Osteocyte (in vitro differentiated cells): ENCODE measurements around the gene RCSD1. TPM values are rescaled to one million over a fixed set of nuclear protein-coding genes. Genes with fewer than 3 reads are reported as not detected.

Experiments used
- DNase-seq: peaks from one replicate; pipeline ENCODE4 v3.0.0; 2021; ENCODE audit warnings: mixed read lengths; ENCODE audit not compliant: unreplicated experiment; ENCODE audit errors: extremely low spot score
- H3K27ac Mint-ChIP-seq: one replicate; pipeline ENCODE4 v1.8.0; 2021; ENCODE audit warnings: mild to moderate bottlenecking, mixed read lengths; ENCODE audit not compliant: unreplicated experiment
- H3K27me3 Mint-ChIP-seq: one replicate; pipeline ENCODE4 v1.8.0; 2021; ENCODE audit warnings: mixed read lengths; ENCODE audit not compliant: unreplicated experiment
- H3K36me3 Mint-ChIP-seq: one replicate; pipeline ENCODE4 v1.8.0; 2021; ENCODE audit warnings: mixed read lengths; ENCODE audit not compliant: unreplicated experiment
- H3K4me1 Mint-ChIP-seq: one replicate; pipeline ENCODE4 v1.8.0; 2021; ENCODE audit warnings: mixed read lengths; ENCODE audit not compliant: unreplicated experiment
- H3K4me3 Mint-ChIP-seq: one replicate; pipeline ENCODE4 v1.8.0; 2021; ENCODE audit warnings: mild to moderate bottlenecking, moderate library complexity, mixed read lengths; ENCODE audit not compliant: unreplicated experiment
- H3K9me3 Mint-ChIP-seq: one replicate; pipeline ENCODE4 v1.8.0; 2021; ENCODE audit warnings: mixed read lengths; ENCODE audit not compliant: unreplicated experiment
- total RNA-seq: library from RNA; stranded (reverse); gene quantifications from 2 replicates; pipeline ENCODE4 v1.2.1, GENCODE V29; 2021
- TF ChIP-seq, protein P1 (sequence below): fragments of 200-600 bp; sonication (generic); IDR thresholded peaks from 2 replicates; pipeline ENCODE4 v1.5.0; 2021; ENCODE audit warnings: antibody characterized with exemption, mild to moderate bottlenecking, moderate library complexity

The RCSD1 gene
- total RNA-seq, 1 donor from 2014 or later = not detected

DNA sequence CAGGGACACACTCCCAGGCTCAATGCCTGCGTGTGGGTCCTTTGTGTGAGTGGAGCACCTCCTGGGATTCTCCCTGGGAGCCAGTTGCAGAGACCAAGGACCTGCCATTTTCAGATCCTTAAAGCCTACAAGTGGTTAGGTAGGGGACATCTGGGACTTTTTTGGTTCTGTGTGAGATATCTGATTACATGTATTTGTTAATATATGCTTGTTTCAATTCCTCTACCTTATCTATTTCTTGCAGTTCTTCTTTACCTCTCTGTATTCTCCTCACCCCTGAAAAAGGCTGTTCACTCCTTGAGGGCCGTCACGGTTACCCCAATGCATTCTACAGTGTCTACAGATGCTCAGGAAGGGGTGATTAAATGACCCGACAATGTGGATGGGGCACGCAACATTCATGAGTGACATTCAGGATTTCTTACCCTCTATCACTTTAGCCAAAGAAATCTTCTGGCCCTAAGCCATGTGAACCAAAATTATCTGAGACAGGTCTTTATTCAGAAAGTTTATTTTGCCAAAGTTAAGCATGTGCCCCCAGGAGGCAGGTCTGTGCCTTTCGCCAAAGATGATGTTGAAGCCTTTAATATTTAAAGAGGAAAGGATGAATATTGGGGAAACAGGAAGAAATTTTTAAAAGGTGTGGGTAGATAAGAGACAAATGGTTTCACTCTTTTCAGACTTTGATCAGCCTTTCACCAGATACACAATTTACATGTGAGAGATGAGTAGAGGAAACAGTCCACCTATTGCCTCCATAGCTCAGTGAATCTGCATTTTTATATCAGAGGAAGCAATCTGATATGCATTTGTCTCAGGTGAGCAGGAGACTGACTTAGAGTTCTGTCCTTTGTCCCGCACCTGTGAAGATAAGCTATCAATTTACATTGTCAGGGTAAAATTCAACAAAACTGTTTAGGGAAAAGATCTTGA is 47.1 kb downstream of the RCSD1 start:
- H3K36me3 Mint-ChIP-seq = no peaks in the 10 kb centered on the region
- no peaks in the 10 kb centered on the region for H3K4me1 Mint-ChIP-seq
- no peak overlapping the region for H3K4me3 Mint-ChIP-seq
- H3K27ac Mint-ChIP-seq = no peak overlapping the region
- peaks cover 5% of the 10 kb centered on the region for H3K27me3 Mint-ChIP-seq
- TF ChIP-seq, protein P1, sequence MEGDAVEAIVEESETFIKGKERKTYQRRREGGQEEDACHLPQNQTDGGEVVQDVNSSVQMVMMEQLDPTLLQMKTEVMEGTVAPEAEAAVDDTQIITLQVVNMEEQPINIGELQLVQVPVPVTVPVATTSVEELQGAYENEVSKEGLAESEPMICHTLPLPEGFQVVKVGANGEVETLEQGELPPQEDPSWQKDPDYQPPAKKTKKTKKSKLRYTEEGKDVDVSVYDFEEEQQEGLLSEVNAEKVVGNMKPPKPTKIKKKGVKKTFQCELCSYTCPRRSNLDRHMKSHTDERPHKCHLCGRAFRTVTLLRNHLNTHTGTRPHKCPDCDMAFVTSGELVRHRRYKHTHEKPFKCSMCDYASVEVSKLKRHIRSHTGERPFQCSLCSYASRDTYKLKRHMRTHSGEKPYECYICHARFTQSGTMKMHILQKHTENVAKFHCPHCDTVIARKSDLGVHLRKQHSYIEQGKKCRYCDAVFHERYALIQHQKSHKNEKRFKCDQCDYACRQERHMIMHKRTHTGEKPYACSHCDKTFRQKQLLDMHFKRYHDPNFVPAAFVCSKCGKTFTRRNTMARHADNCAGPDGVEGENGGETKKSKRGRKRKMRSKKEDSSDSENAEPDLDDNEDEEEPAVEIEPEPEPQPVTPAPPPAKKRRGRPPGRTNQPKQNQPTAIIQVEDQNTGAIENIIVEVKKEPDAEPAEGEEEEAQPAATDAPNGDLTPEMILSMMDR = no peak
- no peak for DNase-seq
- no peaks in the 10 kb centered on the region for H3K9me3 Mint-ChIP-seq

DNA sequence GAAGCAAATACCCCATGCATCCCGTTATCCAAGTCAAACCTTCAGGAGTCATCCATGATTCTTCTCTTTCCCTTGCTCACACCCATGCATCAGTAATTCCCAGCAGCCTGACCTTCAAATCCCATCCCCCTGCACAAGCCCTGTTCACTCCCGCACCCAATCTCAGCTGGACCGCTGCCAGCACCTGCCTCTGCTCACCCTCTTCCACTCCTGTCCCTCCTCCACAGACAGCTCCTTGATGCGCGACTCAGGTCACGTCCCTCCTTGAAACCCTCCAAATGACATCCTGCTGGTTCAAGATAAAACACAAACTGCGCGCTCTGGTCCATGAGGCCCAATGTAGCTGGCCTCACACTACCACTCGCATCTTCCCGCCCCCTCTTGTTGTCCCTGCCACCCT is 48.4 kb downstream of the RCSD1 start:
- TF ChIP-seq, protein P1 = no peak
- no peak for DNase-seq

DNA sequence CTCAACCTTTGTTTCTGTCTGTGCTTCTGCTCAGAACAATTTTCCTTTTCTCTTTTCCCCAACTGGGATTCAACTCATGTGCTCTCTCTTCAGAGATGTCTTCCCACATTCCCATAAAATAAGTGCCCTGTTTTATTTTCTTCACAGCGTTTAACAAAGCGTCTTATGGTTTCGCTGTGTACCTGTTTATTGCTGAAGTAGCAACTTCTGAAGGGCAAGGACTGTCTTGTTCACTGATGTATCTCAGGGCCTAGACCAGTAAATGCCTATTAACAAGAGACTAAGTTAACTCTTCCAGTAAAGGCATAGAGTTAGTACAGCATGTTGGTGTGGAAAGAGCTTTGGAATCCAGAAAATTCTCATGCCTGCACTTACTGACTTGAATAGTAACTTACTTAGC is 48.8 kb downstream of the RCSD1 start:
- H3K4me3 Mint-ChIP-seq = no peak overlapping the region
- no peak overlapping the region for H3K27ac Mint-ChIP-seq
- TF ChIP-seq, protein P1 = no peak

More for the DNA sequence above, 48.4 kb downstream of the RCSD1 start:
- Mint-ChIP-seq H3K27me3 (peaks cover 5% of the 10 kb centered on the region), H3K4me3 (no peak overlapping the region), H3K4me1 (no peaks in the 10 kb centered on the region), H3K27ac (no peak overlapping the region), H3K36me3 (no peaks in the 10 kb centered on the region), H3K9me3 (no peaks in the 10 kb centered on the region)

DNA sequence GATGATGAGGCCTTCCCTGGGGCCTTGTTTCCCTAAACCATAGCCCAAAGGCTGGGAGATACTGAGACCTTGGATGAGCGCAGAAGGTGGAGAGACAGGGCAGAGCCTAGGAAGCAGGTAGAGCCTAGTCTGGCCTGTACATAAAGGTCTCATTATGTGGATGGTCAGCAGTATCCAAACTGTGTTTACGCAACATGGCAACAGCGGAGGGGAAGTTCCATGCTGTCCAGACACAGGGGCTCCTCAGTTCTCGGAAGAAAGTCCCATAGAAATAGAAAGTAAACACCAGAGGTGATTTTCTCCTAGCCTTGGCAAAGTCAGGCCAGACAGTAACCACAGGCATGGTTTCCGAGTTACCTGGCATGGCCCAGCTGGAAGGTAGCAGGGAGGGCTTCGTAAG is 49.7 kb downstream of the RCSD1 start:
- Mint-ChIP-seq H3K4me3 (no peak overlapping the region), H3K27ac (no peak overlapping the region)

More for the DNA sequence above, 48.8 kb downstream of the RCSD1 start:
- Mint-ChIP-seq H3K9me3 (no peaks in the 10 kb centered on the region), H3K4me1 (peaks cover 4% of the 10 kb centered on the region), H3K36me3 (no peaks in the 10 kb centered on the region), H3K27me3 (peaks cover under 1% of the 10 kb centered on the region)
- DNase-seq = no peak

DNA sequence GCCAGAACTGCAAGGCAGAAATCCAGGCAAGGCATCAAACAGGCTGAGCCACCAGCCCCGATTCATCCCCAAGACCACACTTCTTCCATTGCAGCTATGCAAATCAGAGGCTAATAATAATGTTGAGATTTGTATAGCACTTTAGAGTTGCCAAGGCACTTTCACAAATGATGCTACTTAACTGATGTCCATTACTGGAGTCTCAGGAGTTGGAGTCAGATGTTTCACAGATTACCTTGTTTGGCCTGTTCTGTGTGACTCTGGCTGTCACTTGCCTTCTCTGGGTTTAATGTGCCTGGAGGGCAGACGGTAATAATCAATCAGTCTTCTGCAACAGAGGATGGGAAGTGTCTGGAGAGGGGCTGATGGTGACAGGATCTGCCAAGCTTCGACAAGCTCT is 51.0 kb downstream of the RCSD1 start:
- Mint-ChIP-seq H3K27me3 (peaks cover 2% of the 10 kb centered on the region), H3K27ac (no peak overlapping the region), H3K4me3 (no peak overlapping the region), H3K36me3 (no peaks in the 10 kb centered on the region), H3K9me3 (no peaks in the 10 kb centered on the region), H3K4me1 (peaks cover 8% of the 10 kb centered on the region)
- DNase-seq = no peak
- TF ChIP-seq, protein P1 = no peak

More for the DNA sequence above, 49.7 kb downstream of the RCSD1 start:
- Mint-ChIP-seq H3K36me3 (no peaks in the 10 kb centered on the region), H3K4me1 (peaks cover 8% of the 10 kb centered on the region), H3K9me3 (no peaks in the 10 kb centered on the region), H3K27me3 (peaks cover 2% of the 10 kb centered on the region)
- no peak for DNase-seq
- TF ChIP-seq, protein P1 = no peak
